MG63 (cell line): Measurements from ENCODE around the gene EPHB1. TPM values are rescaled to one million over a fixed set of nuclear protein-coding genes. Genes with fewer than 3 reads are reported as not detected.
A peak's percentile ranks its signal among the peaks of the same experiment; 100 is the strongest.
"Not testable (repeated sequence)": the region's sequence is repeated elsewhere in the genome, so short reads cannot be mapped to it uniquely, and the experiment has no call there.

Source experiments
- DNase-seq: peaks from one replicate; pipeline ENCODE4 v3.0.0-alpha.2; 2020
- H3K27me3 ChIP-seq: fragments of 250-450 bp; sonication (Bioruptor Pico); 2 replicates; pipeline ENCODE4 v1.5.1; 2020; ENCODE audit warnings: mild to moderate bottlenecking, moderate library complexity
- H3K36me3 ChIP-seq: fragments of 250-450 bp; sonication (Bioruptor Pico); 2 replicates; pipeline ENCODE4 v1.5.1; 2020; ENCODE audit warnings: mild to moderate bottlenecking, moderate library complexity
- H3K4me3 ChIP-seq: fragments of 250-450 bp; sonication (Bioruptor Pico); 2 replicates; pipeline ENCODE4 v1.5.1; 2020; ENCODE audit warnings: mild to moderate bottlenecking, moderate library complexity
- H3K9me3 ChIP-seq: fragments of 250-450 bp; sonication (Bioruptor Pico); 2 replicates; pipeline ENCODE4 v1.5.1; 2020; ENCODE audit warnings: mild to moderate bottlenecking, moderate library complexity
- total RNA-seq: library from RNA; depleted of rRNA; stranded (reverse); fragments of >200 nt; shearing (Covaris generic); gene quantifications from 2 replicates; pipeline ENCODE4 v1.2.3, GENCODE V29; 2014; ENCODE audit warnings: low replicate concordance

Gene EPHB1
- total RNA-seq, 1 experiment from 2014 or later, result not detected

- DNase-seq, H3K9me3 ChIP-seq, H3K4me3 ChIP-seq, H3K27me3 ChIP-seq, H3K36me3 ChIP-seq: not testable (repeated sequence)
These were observed 272.0 kb downstream of the EPHB1 start for GRCh38 chr3:135066844-135067727.

GRCh38 chr3:135068011-135068410 lies 273.0 kb downstream of the EPHB1 start:
- DNase-seq, result no peak
- no peak overlapping the region for H3K4me3 ChIP-seq
- H3K9me3 ChIP-seq, result no peaks in the 10 kb centered on the region
- H3K27me3 ChIP-seq, result peaks cover 8% of the 10 kb centered on the region
- no peaks in the 10 kb centered on the region for H3K36me3 ChIP-seq

- H3K9me3 ChIP-seq, result no peaks in the 10 kb centered on the region
- no peak overlapping the region for H3K4me3 ChIP-seq
- DNase-seq, result no peak
- H3K27me3 ChIP-seq, result peaks cover 8% of the 10 kb centered on the region
- no peaks in the 10 kb centered on the region for H3K36me3 ChIP-seq
These were observed 274.3 kb downstream of the EPHB1 start for GRCh38 chr3:135069406-135069805.

GRCh38 chr3:135071483-135071882 lies 276.4 kb downstream of the EPHB1 start:
- Histone ChIP-seq H3K9me3 (no peaks in the 10 kb centered on the region), H3K4me3 (no peak overlapping the region), H3K27me3 (no peaks in the 10 kb centered on the region; the same call in 1 of the 2 replicates), H3K36me3 (no peaks in the 10 kb centered on the region)
- DNase-seq, result no peak

- H3K27me3 ChIP-seq, result no peaks in the 10 kb centered on the region; the same call in 1 of the 2 replicates
- H3K9me3 ChIP-seq, result no peaks in the 10 kb centered on the region
- DNase-seq, result no peak
- no peak overlapping the region for H3K4me3 ChIP-seq
- H3K36me3 ChIP-seq, result no peaks in the 10 kb centered on the region
These were observed 277.4 kb downstream of the EPHB1 start for GRCh38 chr3:135072431-135072830.

- H3K36me3 ChIP-seq, result no peaks in the 10 kb centered on the region
- H3K4me3 ChIP-seq, result no peak overlapping the region
- no peaks in the 10 kb centered on the region; the same call in 1 of the 2 replicates for H3K27me3 ChIP-seq
- H3K9me3 ChIP-seq, result no peaks in the 10 kb centered on the region
- DNase-seq, result no peak
These were observed 280.1 kb downstream of the EPHB1 start for GRCh38 chr3:135075157-135075556.

DNA sequence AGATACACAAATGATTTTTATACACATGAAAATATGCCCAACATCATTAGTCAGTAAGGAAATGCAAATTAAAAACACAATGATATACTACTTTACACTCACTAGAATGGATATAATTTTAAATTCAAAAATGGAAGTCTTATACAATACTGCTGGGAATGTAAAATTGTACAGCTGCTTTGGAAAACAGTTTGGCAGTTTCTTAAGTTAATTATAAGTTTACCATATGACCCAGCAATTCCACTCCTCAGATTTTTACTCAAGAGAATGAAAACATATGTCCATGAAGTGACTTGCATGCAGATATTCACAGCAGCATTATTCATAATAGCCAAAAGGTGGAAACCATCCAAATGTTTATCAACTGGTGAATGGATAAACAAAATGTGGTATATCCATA lies 281.3 kb downstream of the EPHB1 start:
- no peaks in the 10 kb centered on the region for H3K9me3 ChIP-seq
- no peak for DNase-seq
- no peaks in the 10 kb centered on the region for H3K36me3 ChIP-seq
- H3K4me3 ChIP-seq, result no peak overlapping the region
- H3K27me3 ChIP-seq, result no peaks in the 10 kb centered on the region

- Histone ChIP-seq H3K9me3 (no peaks in the 10 kb centered on the region), H3K36me3 (no peaks in the 10 kb centered on the region), H3K4me3 (no peak overlapping the region), H3K27me3 (no peaks in the 10 kb centered on the region)
- DNase-seq, result no peak
These were observed 282.1 kb downstream of the EPHB1 start for GRCh38 chr3:135077186-135077585.

DNA sequence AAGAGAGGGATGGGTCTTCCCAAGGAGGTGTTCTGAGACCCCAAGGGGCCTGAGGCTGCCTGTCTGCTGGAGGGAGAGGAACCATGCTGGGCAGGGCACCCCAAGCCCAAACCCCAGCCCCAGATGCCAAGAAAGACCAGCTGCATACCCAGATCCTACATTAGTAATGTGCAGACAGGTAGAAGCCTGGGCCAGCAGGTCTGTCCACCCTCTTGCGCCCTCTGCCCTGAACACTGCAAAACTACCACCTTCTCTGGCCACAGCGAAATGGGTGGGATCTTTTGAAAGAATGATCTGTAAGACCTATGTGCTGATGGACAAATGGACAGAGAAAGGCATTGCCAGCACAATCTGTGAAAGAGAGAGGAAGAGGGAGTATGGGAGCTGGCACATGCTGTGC lies 283.2 kb downstream of the EPHB1 start:
- DNase-seq, result no peak
- no peaks in the 10 kb centered on the region for H3K36me3 ChIP-seq
- H3K27me3 ChIP-seq, result no peaks in the 10 kb centered on the region
- H3K4me3 ChIP-seq, result no peak overlapping the region
- H3K9me3 ChIP-seq, result no peaks in the 10 kb centered on the region

GRCh38 chr3:135079095-135079494 lies 284.0 kb downstream of the EPHB1 start:
- no peaks in the 10 kb centered on the region for H3K9me3 ChIP-seq
- no peaks in the 10 kb centered on the region for H3K36me3 ChIP-seq
- no peak overlapping the region for H3K4me3 ChIP-seq
- no peaks in the 10 kb centered on the region for H3K27me3 ChIP-seq
- DNase-seq, result no peak

- H3K4me3 ChIP-seq, result no peak overlapping the region
- H3K9me3 ChIP-seq, result no peaks in the 10 kb centered on the region
- no peak for DNase-seq
- no peaks in the 10 kb centered on the region for H3K36me3 ChIP-seq
- H3K27me3 ChIP-seq, result no peaks in the 10 kb centered on the region
These were observed 286.4 kb downstream of the EPHB1 start for GRCh38 chr3:135081451-135081850.

GRCh38 chr3:135081856-135082434 lies 286.9 kb downstream of the EPHB1 start:
- Histone ChIP-seq H3K4me3 (no peak overlapping the region), H3K36me3 (no peaks in the 10 kb centered on the region), H3K9me3 (no peaks in the 10 kb centered on the region), H3K27me3 (no peaks in the 10 kb centered on the region; the same call in 1 of the 2 replicates)
- DNase-seq, result no peak

DNA sequence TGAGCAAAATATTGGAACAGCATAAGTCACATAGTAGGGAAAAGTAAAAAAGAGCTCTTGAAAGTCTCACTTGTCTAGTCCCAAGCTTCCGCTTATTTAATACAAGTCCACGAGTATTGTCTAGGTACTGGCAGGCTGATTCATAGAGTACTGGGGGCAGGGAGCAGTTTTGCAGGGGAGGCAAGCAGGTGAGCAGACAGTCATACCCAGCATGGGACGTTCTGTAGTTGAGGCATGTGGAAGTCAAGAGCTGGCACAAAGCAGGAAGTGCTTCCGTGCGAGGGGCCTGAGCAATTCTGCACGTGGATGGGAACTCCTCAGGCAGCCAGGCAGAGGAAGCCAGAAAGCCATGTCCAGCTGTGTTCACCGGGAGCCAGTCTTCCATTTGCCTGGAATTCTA lies 287.6 kb downstream of the EPHB1 start:
- Histone ChIP-seq H3K36me3 (no peaks in the 10 kb centered on the region), H3K27me3 (no peaks in the 10 kb centered on the region; the same call in 1 of the 2 replicates), H3K4me3 (no peak overlapping the region), H3K9me3 (no peaks in the 10 kb centered on the region)
- DNase-seq, result no peak

- no peaks in the 10 kb centered on the region; the same call in 1 of the 2 replicates for H3K27me3 ChIP-seq
- no peak overlapping the region for H3K4me3 ChIP-seq
- no peak for DNase-seq
- no peaks in the 10 kb centered on the region for H3K36me3 ChIP-seq
- no peaks in the 10 kb centered on the region for H3K9me3 ChIP-seq
These were observed 288.1 kb downstream of the EPHB1 start for GRCh38 chr3:135083179-135083578.

GRCh38 chr3:135083756-135084155 lies 288.7 kb downstream of the EPHB1 start:
- Histone ChIP-seq H3K9me3 (no peaks in the 10 kb centered on the region), H3K27me3 (peaks cover 4% of the 10 kb centered on the region; the same call in 1 of the 2 replicates), H3K36me3 (no peaks in the 10 kb centered on the region), H3K4me3 (no peak overlapping the region)
- no peak for DNase-seq

GRCh38 chr3:135084405-135084804 lies 289.3 kb downstream of the EPHB1 start:
- Histone ChIP-seq H3K4me3 (no peak overlapping the region), H3K9me3 (no peaks in the 10 kb centered on the region), H3K36me3 (no peaks in the 10 kb centered on the region), H3K27me3 (peaks cover 5% of the 10 kb centered on the region; the same call in 1 of the 2 replicates)
- DNase-seq, result peak; percentile 23

- no peak for DNase-seq
- Histone ChIP-seq H3K36me3 (no peaks in the 10 kb centered on the region), H3K27me3 (peaks cover 5% of the 10 kb centered on the region; the same call in 1 of the 2 replicates), H3K4me3 (no peak overlapping the region), H3K9me3 (no peaks in the 10 kb centered on the region)
These were observed 289.9 kb downstream of the EPHB1 start for GRCh38 chr3:135084976-135085375.
